RPMI7951 (cell line): ENCODE results near the gene DTYMK. TPM values are rescaled to one million over a fixed set of nuclear protein-coding genes. Genes with fewer than 3 reads are reported as not detected.

Experiments
- DNase-seq: peaks from one replicate; pipeline ENCODE4 v3.0.0-alpha.2; 2012; ENCODE audit warnings: low read depth
- total RNA-seq: library from RNA; depleted of rRNA; stranded (reverse); fragments of >200 nt; shearing (Covaris generic); gene quantifications from 2 replicates; pipeline ENCODE4 v1.2.3, GENCODE V29; 2014; rRNA removed

The DTYMK gene
- 155 and 173 TPM in 2 replicates for total RNA-seq

- DNase-seq: peak; percentile 97
Observed at GRCh38 chr2:241686650-241687425, at the start of gene DTYMK. TSS of gene DTYMK (minus strand) at chr2:241686815. CDS start at chr2:241686783, 32 bp downstream.

DNA sequence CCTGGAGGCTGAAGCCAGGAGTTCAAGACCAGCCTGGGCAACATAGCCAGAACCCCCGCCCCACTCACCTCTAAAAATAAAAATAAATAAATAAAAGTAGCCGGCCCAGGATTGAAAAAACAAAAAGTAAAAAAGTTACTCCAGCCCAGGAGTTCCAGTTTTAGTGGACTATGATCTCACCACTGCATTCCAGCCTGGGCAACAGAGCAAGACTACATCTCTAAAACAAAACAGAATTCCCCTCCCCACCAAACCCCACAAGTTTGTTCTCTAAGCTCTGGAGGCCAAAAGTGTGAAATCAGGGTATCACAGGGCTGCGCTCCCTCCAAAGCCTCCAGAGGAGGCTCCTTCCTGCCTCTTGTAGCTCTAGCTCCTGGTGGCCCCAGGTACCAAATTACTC lies 49.5 kb upstream of the DTYMK start:
- no peak for DNase-seq

DNA sequence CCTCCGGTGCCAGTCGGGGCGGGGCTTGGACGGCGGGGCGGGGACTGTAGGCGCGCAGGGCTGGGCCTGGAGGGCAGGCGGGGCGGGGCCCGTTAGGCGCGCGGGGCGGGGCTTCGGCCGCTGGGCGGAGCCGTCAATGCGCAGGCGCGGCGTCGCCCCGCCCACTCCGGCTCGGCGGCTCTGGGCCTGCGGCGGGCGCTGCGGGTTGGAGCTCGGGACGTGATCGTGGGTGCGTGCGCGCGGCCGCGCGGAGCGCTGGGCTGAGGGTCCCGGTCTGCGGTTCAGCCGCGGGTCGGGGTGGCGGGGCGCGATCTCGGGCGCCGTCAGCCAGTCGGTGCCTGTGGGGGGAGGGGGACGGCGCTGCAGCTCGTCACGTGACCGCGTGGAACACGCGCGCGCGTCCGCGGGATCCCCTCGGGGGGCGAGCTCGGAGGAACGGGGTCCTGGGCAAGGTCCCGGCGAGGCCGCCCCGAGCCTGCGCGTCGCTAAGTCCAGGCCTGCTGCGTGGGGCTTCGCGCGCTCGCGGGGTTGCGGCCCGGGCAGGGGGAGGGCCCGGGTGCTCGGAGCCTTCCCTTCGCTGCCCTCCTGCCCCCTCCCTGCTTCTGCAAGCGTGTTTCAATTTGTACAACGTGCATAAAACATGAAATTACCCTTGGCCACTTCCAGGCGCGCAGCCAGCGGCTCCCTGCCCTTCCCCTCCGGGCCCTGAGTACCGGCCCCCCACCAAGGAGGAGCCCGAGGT lies 48.0 kb upstream of the DTYMK start, which contains the start of gene D2HGDH:
Gene D2HGDH (plus strand): TSS at position 164 of the 742 bp plus-strand sequence. CDS start 595 bp downstream, outside the sequence.
- peak; percentile 80 for DNase-seq

DNA sequence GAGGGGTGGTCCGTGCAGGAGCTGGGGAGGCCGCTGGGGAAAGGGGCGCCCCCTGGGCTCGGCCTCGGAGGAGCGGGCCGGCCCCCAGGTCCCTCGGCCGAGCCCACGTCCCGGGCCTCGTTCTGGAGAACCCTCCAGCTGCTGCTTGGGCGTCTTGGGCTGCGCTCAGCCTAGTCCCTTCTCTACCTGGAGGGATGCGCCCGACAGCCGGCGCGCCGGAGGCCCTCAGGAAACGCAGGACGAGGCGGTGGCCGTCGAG lies 47.5 kb upstream of the DTYMK start:
- DNase-seq: no peak

GRCh38 chr2:241733391-241734207 lies 47.0 kb upstream of the DTYMK start:
- DNase-seq: no peak

DNA sequence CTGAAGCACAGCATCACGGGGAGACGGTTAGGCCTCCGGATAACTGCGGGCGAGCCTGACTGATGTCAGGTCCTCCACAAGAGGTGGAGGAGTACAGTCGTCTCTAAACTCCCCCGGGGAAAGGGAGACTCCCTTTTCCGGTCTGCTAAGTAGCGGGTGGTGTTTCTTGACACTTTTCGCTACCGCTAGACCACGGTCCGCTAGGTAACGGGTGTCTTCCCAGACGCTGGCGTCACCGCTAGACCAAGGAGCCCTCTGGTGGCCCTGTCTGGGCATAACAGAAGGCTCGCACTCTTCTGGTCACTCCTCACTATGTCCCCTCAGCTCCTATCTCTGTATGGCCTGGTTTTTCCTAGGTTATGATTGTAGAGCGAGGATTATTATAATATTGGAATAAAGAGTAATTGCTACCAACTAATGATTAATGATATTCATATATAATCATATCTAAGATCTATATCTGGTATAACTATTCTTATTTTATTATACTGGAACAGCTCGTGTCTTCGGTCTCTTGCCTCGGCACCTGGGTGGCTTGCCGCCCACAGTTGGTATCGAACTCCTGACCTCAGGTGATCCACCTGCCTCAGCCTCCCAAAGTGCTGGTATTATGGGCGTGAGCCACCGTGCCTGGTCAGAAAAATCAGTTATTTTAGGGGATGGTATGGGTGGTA lies 46.0 kb upstream of the DTYMK start:
- DNase-seq: peak; percentile 66

DNA sequence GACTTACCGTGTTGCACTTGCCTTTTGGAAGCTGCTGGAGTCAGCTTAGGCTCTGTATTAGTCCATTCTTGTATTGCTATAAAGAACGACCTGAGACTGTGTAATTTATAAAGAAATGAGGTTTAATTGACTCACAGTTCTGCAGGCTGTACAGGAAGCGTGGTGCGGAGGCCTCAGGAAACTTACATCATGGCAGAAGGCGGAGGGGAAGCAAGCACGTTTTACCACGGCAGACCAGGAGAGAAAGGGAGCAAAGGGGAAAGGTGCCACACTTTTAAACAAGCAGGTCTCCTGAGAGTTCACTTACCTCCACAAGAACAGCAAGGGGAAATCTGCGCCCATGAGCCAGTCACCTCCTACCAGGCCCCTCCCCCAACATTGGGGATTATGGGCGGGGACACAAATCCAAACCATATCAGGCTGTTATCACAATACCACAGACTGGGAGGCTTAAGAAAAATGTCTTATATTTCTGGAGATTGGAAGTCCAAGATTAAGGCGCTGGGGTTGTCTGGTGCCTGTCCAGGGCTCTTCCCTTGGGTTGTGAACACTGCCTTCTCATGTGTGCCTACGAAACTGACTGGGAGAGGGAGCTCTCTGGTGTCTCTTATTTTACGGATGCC lies 44.2 kb upstream of the DTYMK start:
- DNase-seq: no peak

GRCh38 chr2:241729868-241730267 lies 43.3 kb upstream of the DTYMK start:
- no peak for DNase-seq

DNA sequence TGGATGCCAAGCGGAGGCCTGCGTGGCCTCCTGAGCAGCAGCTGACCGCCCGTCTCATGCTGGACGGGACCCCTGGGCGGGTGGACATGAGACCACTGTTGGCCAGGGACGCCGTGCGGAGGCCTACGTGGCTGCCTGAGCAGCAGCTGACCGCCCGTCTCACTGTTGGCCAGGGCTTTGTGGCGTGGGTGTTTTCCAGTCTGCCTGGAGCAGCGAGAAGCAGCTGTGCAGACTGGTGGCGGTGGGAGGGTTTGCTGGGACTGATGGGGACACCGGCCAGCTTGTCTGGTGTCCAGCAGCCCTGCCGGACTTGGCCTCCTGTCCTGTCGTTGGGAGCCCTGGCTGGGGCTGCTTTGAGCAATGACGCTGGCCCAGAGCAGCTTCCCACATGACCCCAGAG lies 42.0 kb upstream of the DTYMK start:
- no peak for DNase-seq

GRCh38 chr2:241728000-241728399 lies 41.4 kb upstream of the DTYMK start:
- no peak for DNase-seq

DNA sequence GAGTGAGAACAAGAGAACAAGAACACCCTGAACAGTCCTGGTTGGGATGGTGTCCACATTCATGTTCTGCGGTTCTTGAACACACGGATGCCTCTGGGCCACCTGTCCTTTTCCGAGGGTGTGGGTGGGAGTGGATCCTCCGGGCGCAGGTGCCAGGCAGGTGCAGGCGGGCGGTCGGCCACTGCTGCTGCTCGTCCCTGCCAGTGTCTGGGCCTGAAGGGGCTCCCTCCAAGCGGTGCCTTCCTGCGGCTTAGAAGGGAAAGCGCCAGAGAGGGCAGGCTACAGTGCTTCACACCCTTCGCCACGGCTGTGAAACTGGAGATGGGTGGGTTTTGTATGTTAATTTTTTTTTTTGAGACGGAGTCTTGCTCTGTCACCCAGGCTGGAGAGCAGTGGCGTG lies 39.8 kb upstream of the DTYMK start:
- no peak for DNase-seq

GRCh38 chr2:241724975-241725870 lies 38.6 kb upstream of the DTYMK start:
- no peak for DNase-seq

DNA sequence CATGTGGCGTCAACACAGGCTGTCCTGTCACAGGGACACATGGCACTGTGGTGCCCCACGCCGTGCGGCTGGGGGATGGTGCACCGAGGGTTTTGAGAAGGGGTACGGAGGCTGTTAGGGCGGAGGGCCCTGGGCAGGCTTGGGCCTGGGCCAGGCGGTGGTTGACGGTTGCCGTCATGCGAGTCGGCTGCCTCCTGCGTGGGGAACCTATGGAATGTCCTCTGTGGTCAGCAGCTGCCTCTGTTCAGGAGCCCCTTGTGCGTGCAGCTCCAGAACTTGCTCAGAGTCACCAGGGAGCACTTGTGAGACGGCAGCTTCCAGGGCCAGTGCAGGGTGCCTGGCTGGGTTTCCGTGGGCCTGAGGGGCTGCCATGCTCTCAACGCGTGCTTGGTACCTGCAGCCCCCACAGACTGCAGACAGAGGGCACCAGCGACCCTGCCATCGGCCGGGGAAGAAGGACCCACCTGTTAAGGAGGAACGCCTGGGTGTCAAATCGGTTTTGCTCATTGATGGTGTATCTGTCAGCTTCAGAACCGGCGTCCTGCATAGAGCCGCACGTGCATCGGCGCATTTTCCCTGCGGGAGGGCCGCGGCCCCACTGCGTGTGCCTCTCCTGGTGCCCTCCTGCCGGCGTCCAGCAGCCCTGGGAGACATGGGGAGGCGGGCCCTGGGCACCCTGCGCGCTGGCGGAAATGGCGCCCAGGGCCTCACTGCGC lies 37.8 kb upstream of the DTYMK start:
- no peak for DNase-seq

DNA sequence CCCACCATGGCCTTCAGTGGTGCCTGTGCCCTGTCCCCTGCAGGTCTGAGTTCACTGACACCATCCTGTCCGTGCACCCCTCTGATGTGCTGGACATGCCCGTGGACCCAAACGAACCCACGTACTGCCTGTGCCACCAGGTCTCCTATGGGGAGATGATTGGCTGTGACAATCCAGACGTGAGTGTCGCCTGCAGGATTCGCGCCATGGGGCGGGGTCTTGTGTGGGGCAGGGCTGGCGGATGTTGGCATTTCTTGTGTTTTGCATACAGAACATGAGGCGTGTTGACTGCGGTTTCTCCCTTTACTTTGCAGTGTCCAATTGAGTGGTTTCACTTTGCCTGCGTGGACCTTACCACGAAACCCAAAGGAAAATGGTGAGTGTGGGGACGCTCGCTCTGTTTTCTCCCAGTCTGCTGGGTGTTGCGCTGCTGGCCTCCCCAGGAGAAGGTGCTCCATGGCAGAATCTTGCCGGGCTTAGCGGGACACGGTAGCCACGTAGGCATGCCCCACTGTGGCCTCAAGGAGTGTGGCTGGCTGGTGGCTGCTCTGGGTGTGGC lies 36.4 kb upstream of the DTYMK start:
- DNase-seq: no peak

GRCh38 chr2:241721852-241722251 lies 35.2 kb upstream of the DTYMK start:
- DNase-seq: no peak

GRCh38 chr2:241720560-241720959 lies 33.9 kb upstream of the DTYMK start:
- DNase-seq: no peak

DNA sequence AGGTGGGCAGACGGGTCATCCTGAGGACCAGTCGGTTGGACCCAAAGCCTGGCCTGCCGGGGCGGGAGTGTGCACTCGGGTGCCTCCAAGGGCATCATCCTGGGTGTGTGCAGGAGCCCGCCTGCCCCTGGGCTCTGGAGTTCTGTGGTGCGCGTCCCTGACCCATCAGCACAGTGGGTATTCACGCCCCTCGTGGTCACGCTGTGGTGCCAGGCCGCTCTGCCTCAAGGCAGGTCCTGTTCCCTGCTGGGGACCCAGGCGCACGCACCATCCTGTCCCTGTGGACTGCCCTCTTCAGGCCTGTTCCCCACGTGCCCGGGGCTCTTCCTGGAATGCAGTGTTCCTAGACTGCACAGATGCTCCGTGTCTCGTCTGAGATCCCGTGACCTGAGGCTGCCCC lies 33.5 kb upstream of the DTYMK start:
- DNase-seq: no peak

DNA sequence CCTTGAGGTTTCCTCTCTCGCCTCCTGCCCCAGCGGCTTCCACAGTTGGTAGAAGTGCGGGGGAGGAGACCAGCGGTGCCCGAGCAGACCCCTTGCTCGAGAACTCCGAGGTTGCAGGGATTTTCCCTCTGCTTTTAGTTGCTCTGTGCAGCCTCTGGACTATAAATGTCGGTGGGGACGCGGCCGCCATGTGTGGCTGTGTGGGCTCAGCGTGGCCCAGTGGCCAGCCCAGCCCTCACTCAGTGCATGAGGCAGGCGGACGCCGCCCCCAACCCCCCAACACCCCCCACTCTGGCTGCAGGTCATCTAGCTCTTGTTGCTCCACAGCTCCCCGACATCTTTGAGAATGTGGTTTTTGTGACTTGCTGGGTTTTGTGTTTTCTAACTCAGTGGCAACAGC lies 32.5 kb upstream of the DTYMK start:
- no peak for DNase-seq

DNA sequence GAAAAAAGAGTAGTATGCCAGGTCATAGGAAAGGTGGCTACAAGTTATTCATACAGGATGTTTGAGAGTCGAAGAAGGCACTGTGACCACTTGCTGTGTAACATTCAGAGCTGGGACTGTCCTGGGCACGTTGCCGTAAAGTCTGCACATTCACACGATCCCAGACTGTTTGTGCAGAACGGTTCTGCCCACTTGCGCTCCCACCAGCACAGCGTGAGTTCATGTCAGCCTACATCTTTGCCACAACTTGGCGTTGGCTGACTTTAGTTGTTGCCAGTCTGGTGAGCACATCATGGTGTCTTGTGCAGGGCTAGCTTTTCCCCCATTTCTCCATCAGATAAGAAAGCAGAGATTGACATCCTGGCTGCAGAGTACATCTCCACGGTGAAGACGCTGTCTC lies 22.3 kb upstream of the DTYMK start:
- DNase-seq: no peak
